GOT3 (cell line): ENCODE data around the gene MRPL41.
"Not testable (repeated sequence)": the region's sequence is repeated elsewhere in the genome, so short reads cannot be mapped to it uniquely, and the experiment has no call there.

ENCODE experiments used
- DNase-seq: peaks from one replicate; lab custom pipeline; 2025; ENCODE audit warnings: mixed read lengths; lab: John Stamatoyannopoulos, UW

MRPL41 gene

DNA sequence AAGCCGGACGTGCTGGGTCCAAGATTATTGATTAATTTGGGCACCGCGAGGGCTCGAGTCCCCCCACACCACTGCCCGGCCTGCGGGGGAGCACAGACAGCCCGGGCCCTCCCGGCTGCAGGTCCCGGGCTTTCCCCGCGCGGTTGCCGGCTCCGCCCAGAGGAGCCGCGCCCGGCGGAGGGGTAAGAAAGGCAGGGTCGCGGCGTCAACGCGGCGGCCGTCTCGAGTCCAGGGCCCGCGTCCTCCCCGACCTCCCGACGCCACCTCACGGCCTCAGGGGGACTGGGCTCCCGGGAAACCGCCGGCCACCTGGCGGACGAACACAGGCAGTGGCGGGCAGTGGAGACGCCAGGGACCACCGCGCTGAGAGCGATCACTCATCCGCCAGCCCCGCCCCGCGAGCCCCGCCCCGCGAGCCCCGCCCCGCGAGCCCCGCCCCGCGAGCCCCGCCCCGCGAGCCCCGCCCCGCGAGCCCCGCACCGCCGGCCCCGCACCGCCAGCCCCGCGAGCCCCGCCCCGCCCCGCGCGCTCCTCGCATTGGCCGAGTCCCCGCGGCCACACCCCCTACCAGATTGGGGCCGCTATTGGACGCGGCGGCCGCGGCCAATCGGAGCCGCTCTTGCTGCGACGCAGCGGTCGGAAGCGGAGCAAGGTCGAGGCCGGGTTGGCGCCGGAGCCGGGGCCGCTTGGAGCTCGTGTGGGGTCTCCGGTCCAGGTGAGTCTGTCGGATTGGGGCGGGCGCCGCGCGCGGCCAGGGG lies at the start of gene MRPL41:
MRPL41 (plus strand) TSS at position 616 of the 758 bp plus-strand sequence. CDS start 203 bp downstream, outside the sequence.
- peak; percentile 22 for DNase-seq

- DNase-seq = no peak
Measured at GRCh38 chr9:137502008-137502911, 49.4 kb upstream of the MRPL41 start.

- DNase-seq = no peak
Measured at GRCh38 chr9:137504432-137504777, 47.3 kb upstream of the MRPL41 start.

- no peak for DNase-seq
Measured at GRCh38 chr9:137505421-137506140, 46.1 kb upstream of the MRPL41 start.

GRCh38 chr9:137506274-137506673 lies 45.4 kb upstream of the MRPL41 start:
- DNase-seq = no peak

DNA sequence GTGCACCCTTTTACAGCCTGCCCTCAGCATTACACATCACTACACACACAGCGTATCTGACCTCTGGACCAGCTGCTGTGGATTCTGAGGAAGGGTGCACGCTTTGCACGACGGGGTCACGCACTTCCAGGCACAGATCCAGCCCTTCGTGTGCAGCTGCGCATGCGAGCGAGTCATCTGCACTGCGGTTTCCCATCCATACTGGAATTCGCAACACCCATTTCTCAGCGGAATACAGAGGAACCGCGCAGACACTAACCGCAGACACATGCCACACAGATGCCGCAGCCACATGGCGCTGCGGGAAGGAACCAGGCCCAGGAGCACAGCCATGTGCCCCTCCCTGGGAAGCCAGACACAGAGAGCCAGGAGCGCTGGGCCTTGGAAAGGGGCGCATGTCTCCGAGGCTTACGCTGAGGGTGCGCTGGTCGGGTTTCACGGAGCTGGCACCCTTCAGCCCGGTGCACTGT lies 44.9 kb upstream of the MRPL41 start:
- no peak for DNase-seq

DNA sequence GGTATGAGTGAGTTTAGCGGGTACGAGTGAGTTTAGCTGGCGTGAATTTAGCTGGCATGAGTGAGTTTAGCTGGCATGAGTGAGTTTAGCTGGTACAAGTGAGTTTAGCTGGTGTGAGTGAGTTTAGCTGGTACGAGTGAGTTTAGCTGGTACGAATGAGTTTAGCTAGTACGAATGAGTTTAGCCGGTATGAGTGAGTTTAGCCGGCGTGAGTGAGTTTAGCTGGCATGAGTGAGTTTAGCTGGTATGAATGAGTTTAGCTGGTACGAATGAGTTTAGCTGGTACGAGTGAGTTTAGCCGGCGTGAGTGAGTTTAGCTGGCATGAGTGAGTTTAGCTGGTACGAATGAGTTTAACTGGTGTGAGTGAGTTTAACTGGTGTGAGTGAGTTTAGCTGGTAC lies 42.5 kb upstream of the MRPL41 start:
- no peak for DNase-seq

- not testable (repeated sequence) for DNase-seq
Measured at GRCh38 chr9:137511126-137511525, 40.6 kb upstream of the MRPL41 start.

- DNase-seq = no peak
Measured at GRCh38 chr9:137511758-137512463, 39.8 kb upstream of the MRPL41 start.

DNA sequence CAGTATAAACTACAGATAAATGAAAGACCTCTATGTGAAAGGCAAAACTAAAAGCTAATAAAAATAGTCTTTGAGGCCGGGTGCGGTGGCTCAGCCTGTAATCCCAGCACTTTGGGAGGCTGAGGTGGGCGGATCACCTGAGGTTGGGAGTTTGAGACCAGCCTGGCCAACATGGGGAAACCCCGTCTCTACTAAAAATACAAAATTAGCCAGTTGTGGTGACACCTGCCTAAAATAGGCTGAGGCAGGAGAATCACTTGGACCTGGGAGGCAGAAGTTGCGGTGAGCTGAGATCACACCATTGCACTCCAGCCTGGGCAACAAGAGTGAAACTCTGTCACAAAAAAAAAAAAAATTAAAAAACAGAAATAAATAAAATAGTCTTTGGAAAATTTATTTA lies 38.5 kb upstream of the MRPL41 start:
- not testable (repeated sequence) for DNase-seq

DNA sequence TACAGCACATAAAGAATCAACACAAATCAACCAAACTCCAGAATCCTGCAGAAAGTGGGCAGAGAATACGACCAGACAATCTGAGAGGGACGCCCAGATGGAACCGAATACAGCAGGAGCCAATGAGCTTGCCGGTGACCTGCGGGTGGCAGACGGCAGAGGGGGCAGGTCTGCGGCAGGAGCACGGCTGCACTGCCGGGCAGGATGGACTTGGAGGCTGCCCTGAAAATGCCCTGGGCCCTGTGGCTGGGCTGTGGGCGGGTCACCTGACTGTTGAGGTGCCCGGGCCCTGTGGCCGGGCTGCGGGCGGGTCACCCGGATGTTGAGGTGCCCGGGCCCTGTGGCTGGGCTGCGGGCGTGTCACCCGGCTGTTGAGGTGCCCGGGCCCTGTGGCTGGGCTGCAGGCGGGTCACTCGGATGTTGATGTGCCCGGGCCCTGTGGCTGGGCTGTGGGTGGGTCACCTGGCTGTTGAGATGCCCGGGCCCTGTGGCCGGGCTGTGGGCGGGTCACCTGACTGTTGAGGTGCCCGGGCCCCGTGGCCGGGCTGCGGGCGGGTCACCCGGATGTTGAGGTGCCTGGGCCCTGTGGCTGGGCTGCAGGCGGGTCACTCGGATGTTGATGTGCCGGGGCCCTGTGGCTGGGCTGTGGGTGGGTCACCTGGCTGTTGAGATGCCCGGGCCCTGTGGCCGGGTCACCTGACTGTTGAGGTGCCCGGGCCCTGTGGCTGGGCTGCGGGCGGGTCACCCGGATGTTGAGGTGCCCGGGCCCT lies 37.7 kb upstream of the MRPL41 start:
- DNase-seq = not testable (repeated sequence)

DNA sequence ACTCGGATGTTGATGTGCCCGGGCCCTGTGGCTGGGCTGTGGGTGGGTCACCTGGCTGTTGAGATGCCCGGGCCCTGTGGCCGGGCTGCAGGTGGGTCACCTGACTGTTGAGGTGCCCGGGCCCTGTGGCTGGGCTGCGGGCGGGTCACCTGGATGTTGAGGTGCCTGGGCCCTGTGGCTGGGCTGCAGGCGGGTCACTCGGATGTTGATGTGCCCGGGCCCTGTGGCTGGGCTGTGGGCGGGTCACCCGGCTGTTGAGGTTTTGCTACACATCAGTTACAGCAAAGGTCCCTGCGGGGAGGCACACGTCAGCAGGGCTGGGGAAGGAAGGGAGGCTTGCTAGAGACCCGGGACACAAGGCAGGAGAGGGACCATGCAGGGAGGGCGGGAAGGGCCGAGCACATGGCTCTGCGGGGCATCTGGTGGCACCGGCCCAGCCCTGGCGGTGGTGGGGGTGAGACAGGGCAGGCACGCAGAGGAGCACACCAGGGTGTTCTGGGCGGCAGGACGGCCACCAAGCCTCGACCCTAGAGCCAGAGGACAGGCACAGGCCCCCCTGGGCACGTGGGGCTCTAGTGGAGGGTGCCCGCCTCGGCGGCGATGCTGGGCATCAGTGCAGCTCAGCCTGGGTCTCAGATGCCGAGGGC lies 36.9 kb upstream of the MRPL41 start:
- DNase-seq = no peak

GRCh38 chr9:137515338-137515724 lies 36.3 kb upstream of the MRPL41 start:
- DNase-seq = no peak

DNA sequence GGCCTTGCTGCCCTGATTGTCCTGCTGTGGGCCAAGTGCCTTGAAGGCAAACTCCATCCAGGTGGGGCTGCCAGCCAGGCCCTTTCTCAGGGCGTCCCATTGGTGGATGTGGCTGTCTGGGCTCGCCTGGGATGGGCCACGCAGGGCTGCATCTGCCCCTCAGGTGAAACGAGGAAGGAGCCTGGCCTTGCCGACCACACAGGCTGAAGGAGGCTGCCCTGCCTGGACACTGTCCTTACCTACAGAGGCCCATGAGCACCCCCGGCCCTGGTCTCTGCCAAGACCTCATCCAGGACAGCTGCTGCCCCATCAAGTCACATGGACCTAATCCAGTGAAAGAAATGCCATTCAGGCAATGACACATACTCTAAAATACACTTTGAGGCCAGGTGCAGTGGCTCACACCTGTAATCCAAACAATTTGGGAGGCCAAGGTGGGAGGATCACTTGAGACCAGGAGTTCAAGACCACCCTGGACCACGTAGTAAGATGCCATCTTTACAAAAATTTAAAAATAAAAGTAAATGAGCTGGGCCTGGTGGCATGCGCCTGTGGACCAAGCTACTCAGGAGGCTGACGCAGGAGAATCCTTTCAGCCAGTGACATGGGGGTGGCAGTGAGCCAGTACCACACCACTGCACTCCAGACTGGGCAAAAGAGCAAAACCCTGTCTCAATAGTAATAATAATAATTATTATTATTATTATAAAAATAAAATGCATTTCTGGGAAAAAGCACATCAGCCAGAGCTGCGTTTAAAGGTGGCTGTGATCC lies 35.3 kb upstream of the MRPL41 start:
- DNase-seq = no peak

DNA sequence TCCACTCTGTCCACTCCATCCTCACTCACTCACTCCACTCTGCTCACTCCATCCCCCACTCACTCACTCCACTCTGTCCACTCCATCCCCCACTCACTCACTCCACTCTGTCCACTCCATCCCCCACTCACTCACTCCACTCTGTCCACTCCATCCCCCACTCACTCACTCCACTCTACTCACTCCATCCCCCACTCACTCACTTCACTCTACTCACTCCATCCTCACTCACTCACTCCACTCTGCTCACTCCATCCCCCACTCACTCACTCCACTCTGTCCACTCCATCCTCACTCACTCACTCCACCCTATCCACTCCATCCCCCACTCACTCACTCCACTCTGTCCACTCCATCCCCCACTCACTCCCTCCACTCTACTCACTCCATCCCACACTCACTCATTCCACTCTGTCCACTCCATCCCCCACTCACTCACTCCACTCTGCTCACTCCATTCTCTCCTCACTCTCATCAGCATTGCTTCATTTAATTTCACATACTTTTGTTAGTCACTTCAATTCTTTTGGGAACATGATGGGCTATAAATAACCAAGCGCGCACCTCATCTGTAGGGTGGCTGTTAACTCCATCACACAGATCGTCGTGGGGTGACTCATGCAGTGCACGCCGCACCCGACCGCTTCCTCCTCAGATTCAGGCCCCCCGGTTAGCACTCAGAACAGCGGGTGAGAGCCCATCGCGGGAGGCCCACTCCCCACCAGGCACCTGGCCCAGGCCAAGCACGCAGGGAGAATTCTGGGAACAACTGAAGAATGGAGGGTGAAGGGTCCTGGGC lies 32.8 kb upstream of the MRPL41 start:
- DNase-seq = not testable (repeated sequence)

GRCh38 chr9:137519553-137519952 lies 32.1 kb upstream of the MRPL41 start:
- DNase-seq = no peak

GRCh38 chr9:137520614-137521404 lies 30.9 kb upstream of the MRPL41 start:
- DNase-seq = no peak

- no peak for DNase-seq
Measured at GRCh38 chr9:137521405-137521985, 30.2 kb upstream of the MRPL41 start.
